Endothelial cell of umbilical vein (primary cell): ENCODE measurements around the gene EHF. TPM values are rescaled to one million over a fixed set of nuclear protein-coding genes. Genes with fewer than 3 reads are reported as not detected.

Source experiments
- BruUV-seq: library from RNA; stranded (reverse); fragments of 400-500 nt; replicated peaks from 2 replicates; lab custom pipeline; 2021; lab: Mats Ljungman, UMichigan
- CTCF ChIA-PET: fragments of 300-600, 350-600 bp; sonication (Branson Sonifier 250); formaldehyde crosslinking; loops from one replicate; lab custom pipeline; 2021; ENCODE audit warnings: antibody characterized with exemption, inconsistent platforms; lab: Charles Lee
- POLR2A ChIA-PET: fragments of 300-600, 350-600 bp; sonication (Branson Sonifier 250); formaldehyde crosslinking; loops from one replicate; lab custom pipeline; 2021; ENCODE audit warnings: antibody characterized with exemption, inconsistent platforms; lab: Charles Lee
- DNase-seq: peaks from one replicate; pipeline ENCODE4 v3.0.0-alpha.2; 2011; ENCODE audit warnings: low read depth, low spot score
- FAIRE-seq: peaks from 2 replicates; lab custom pipeline; 2011; peaks lifted over from hg19 to GRCh38; lab: Jason Lieb, UNC
- H2AFZ ChIP-seq: 2 replicates; pipeline ENCODE4 v1.6.0; 2012; ENCODE audit warnings: low read depth, low read length, control low read depth, inconsistent platforms
- H3K27ac ChIP-seq: 2 replicates; pipeline ENCODE4 v1.5.1; 2011; ENCODE audit warnings: low read depth, mild to moderate bottlenecking, control low read depth, low read length, moderate library complexity; ENCODE audit not compliant: insufficient read depth
- H3K27me3 ChIP-seq, 2 experiments: 2 replicates each; pipeline versions ENCODE4 v1.6.0 to v1.6.1; 2011; ENCODE audit warnings: low read length in 2 of 2, mixed read lengths in 1 of 2; ENCODE audit not compliant: control insufficient read depth in 2 of 2, insufficient read depth in 2 of 2
- H3K36me3 ChIP-seq, 2 experiments: 2 replicates in 1 of 2; 3 replicates in 1 of 2; pipeline ENCODE4 v1.5.1; 2011; ENCODE audit warnings: low read length in 2 of 2, mild to moderate bottlenecking in 1 of 2, moderate library complexity in 1 of 2; ENCODE audit not compliant: control insufficient read depth in 2 of 2, insufficient read depth in 2 of 2; ENCODE audit errors: extremely low read depth in 1 of 2
- H3K4me1 ChIP-seq: 3 replicates; pipeline ENCODE4 v1.5.1; 2011; ENCODE audit warnings: mild to moderate bottlenecking, low read length; ENCODE audit not compliant: control insufficient read depth, insufficient read depth; ENCODE audit errors: extremely low read depth
- H3K4me2 ChIP-seq: 2 replicates; pipeline ENCODE4 v1.6.1; 2011; ENCODE audit warnings: low read length, control low read depth, mixed read lengths; ENCODE audit not compliant: insufficient read depth
- H3K4me3 ChIP-seq, 3 experiments: fragments of 200-600 bp in 1 of 3; sonication (generic), shearing (Covaris generic) in 1 of 3; replicated peaks in 1 of 3; 2 replicates each; pipeline ENCODE4 v1.5.1; 2011 to 2016; ENCODE audit warnings: control low read depth in 3 of 3, low read length in 3 of 3, mild to moderate bottlenecking in 2 of 3, inconsistent platforms in 1 of 3, low read depth in 1 of 3, moderate library complexity in 1 of 3; ENCODE audit not compliant: insufficient read depth in 1 of 3
- H3K79me2 ChIP-seq: 2 replicates; pipeline ENCODE4 v1.6.0; 2012; ENCODE audit warnings: low read length, inconsistent platforms; ENCODE audit not compliant: control insufficient read depth, insufficient read depth
- H3K9ac ChIP-seq: replicated peaks from 2 replicates; pipeline ENCODE3; 2011; ENCODE audit warnings: low read length, control low read depth; ENCODE audit not compliant: insufficient read depth; ENCODE audit errors: extremely low read depth
- H3K9me1 ChIP-seq: replicated peaks from 3 replicates; pipeline ENCODE4 v1.6.0; 2011; ENCODE audit warnings: mild to moderate bottlenecking, low read length; ENCODE audit not compliant: control insufficient read depth, insufficient read depth; ENCODE audit errors: extremely low read depth
- H3K9me3 ChIP-seq: replicated peaks from 2 replicates; pipeline ENCODE4 v1.5.1; 2012; ENCODE audit warnings: low read length, inconsistent platforms; ENCODE audit not compliant: control insufficient read depth, insufficient read depth
- H4K20me1 ChIP-seq: replicated peaks from 2 replicates; pipeline ENCODE3; 2011; ENCODE audit warnings: mild to moderate bottlenecking, low read length; ENCODE audit not compliant: control insufficient read depth, insufficient read depth; ENCODE audit errors: extremely low read depth
- EZH2 ChIP-seq: IDR thresholded peaks from 2 replicates; pipeline ENCODE4 v1.6.1; 2012; ENCODE audit warnings: borderline replicate concordance, low read depth, mild to moderate bottlenecking, moderate library complexity, low read length, inconsistent platforms; ENCODE audit not compliant: severe bottlenecking
- FOS ChIP-seq: IDR thresholded peaks from 2 replicates; pipeline ENCODE4 v1.6.1; 2011; ENCODE audit warnings: mild to moderate bottlenecking, low read length, moderate library complexity, borderline replicate concordance; ENCODE audit not compliant: insufficient read depth
- GATA2 ChIP-seq: IDR thresholded peaks from 2 replicates; pipeline ENCODE4 v1.7.0; 2011; ENCODE audit warnings: low read depth, mild to moderate bottlenecking, moderate library complexity, mixed read lengths, low read length; ENCODE audit not compliant: insufficient read length, insufficient read depth
- JUN ChIP-seq: IDR thresholded peaks from 2 replicates; pipeline ENCODE4 v1.6.1; 2011; ENCODE audit warnings: borderline replicate concordance, low read depth; ENCODE audit not compliant: insufficient read length, insufficient read depth
- MYC ChIP-seq: IDR thresholded peaks from one replicate; pipeline ENCODE4 v1.6.1; 2011; ENCODE audit warnings: mild to moderate bottlenecking, low read depth, low read length
- POLR2A ChIP-seq: IDR thresholded peaks from 2 replicates; pipeline ENCODE4 v1.6.1; 2012; ENCODE audit warnings: low read depth, mild to moderate bottlenecking, control low read depth, low read length
- POLR2AphosphoS5 ChIP-seq: IDR thresholded peaks from 2 replicates; pipeline ENCODE4 v1.6.1; 2012; ENCODE audit warnings: low read depth, mild to moderate bottlenecking, control low read depth, low read length, moderate library complexity; ENCODE audit not compliant: insufficient read depth
- dilution Hi-C: fragments of 300-500 bp; cut with MboI; formaldehyde crosslinking; loops from one replicate; pipeline ENCODE4 v1.15.0; 2019; ENCODE audit warnings: low sequenced_read_pairs; ENCODE audit not compliant: extremely low pct_ligation_motif_present
- intact Hi-C: fragments of 100-400 bp; cut with micrococcal nuclease; formaldehyde crosslinking; loops from one replicate; pipeline ENCODE4 v1.10.0; 2022
- polyA plus RNA-seq, 4 experiments: library from polyadenylated mRNA; depleted of rRNA in 3 of 4; stranded (reverse) in 3 of 4; unstranded in 1 of 4; fragments of >200 nt; gene quantifications; 2 replicates each; pipeline versions ENCODE4 v1.2.1 to v1.2.3, GENCODE V29; 2011 to 2012; ENCODE audit warnings: missing spikeins in 1 of 4
- total RNA-seq: library from RNA; stranded (reverse); gene quantifications from 2 replicates; pipeline ENCODE4 v1.2.3, GENCODE V29; 2021
- TF ChIP-seq, protein P1 (sequence below), 2 donors: IDR thresholded peaks; 1 replicate in 1 of 2; 2 replicates in 1 of 2; pipeline ENCODE4 v1.5.1; 2011; ENCODE audit warnings: low read length in 2 of 2, mild to moderate bottlenecking in 2 of 2, moderate library complexity in 2 of 2, control low read depth in 1 of 2, inconsistent platforms in 1 of 2, low read depth in 1 of 2; ENCODE audit not compliant: insufficient read depth in 1 of 2; ENCODE audit errors: extremely low read depth in 1 of 2

Gene EHF
- total and polyA plus RNA-seq, 2 donors (not counting 3 experiments of a cell fraction or from before 2014, with no cell fraction given) = not detected

DNA sequence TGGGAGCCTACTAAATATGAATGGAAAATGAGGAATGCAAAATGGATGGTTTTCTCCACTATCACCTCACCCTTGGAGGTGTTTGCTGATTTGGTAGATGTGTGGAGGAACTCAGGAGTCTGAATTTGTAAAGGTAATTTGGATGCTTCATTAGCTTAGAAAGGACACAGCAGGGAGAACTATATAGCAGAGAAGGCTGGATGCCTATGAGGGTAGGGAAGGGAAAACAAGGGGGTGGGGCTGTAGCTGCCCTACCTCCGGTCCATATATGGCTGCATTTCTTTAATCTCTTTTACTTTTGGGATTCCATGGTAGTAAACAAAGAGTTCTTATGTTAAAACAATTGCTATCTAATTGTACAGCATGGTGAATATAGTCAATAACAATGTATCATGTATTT is 4.8 kb upstream of the EHF start:
- Histone ChIP-seq H3K9me1 (no peaks in the 10 kb centered on the region), H4K20me1 (no peaks in the 10 kb centered on the region), H3K4me2 (no peak overlapping the region), H3K79me2 (no peaks in the 10 kb centered on the region), H3K36me3 (no peaks in the 10 kb centered on the region), H3K27ac (no peak overlapping the region), H3K9me3 (no peaks in the 10 kb centered on the region), H2AFZ (no peak overlapping the region), H3K27me3 (peaks cover 0 to 3% of the 10 kb centered on the region in 2 experiments), H3K4me1 (no peaks in the 10 kb centered on the region), H3K9ac (no peak overlapping the region), H3K4me3 (no peak overlapping the region)
- POLR2A ChIA-PET = no interaction called here
- DNase-seq (no peak), FAIRE-seq (no peak)
- CTCF ChIA-PET = no interaction called here
- no TSS peak for BruUV-seq
- intact Hi-C loops = no loop called here
- dilution Hi-C loops = no loop called here
- no peak for TF ChIP-seq POLR2AphosphoS5
- no peak for TF ChIP-seq JUN
- TF ChIP-seq MYC = no peak
- TF ChIP-seq, protein P1, sequence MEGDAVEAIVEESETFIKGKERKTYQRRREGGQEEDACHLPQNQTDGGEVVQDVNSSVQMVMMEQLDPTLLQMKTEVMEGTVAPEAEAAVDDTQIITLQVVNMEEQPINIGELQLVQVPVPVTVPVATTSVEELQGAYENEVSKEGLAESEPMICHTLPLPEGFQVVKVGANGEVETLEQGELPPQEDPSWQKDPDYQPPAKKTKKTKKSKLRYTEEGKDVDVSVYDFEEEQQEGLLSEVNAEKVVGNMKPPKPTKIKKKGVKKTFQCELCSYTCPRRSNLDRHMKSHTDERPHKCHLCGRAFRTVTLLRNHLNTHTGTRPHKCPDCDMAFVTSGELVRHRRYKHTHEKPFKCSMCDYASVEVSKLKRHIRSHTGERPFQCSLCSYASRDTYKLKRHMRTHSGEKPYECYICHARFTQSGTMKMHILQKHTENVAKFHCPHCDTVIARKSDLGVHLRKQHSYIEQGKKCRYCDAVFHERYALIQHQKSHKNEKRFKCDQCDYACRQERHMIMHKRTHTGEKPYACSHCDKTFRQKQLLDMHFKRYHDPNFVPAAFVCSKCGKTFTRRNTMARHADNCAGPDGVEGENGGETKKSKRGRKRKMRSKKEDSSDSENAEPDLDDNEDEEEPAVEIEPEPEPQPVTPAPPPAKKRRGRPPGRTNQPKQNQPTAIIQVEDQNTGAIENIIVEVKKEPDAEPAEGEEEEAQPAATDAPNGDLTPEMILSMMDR (IDR thresholded peaks at IDR 0.05; ENCODE audit: extremely low read depth in 1 of 2, insufficient read depth in 1 of 2, low read depth in 1 of 2, low read length in 2 of 2) = no peak

DNA sequence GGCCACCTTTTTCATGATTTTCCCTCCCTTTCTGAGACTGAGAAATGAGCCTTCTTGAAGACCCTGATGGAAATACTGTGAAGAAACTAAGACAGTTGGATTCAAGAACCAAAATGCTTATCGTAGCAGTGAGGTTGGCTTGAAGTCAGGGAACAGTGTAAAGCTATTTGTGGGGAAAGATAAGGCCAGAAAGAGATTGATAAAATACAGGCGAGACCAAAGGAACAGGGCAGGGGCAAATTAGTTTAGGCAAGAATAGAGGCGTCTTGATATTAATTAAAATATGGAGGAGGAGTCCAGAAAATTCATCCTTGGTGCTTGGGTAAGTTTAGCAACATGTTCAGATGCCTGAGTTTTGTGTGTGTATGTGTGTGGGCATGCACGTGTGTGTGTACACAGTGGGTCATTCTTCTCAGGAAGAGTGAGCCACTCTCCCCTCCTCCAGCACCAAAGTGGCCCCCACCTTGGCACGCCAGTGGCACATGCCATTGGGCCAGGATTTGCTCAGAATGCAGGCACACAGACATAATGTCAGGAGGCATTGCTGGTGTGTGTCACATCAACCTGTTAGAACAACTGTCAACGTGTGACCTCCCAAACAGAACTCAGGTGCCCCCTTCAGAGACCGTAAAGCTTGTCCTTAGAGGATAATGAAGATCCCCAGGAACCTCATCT is 3.9 kb upstream of the EHF start:
- Histone ChIP-seq H2AFZ (no peak overlapping the region), H3K27ac (no peak overlapping the region), H3K36me3 (no peaks in the 10 kb centered on the region), H3K4me3 (no peak overlapping the region), H3K4me2 (no peak overlapping the region), H3K9me1 (no peaks in the 10 kb centered on the region), H4K20me1 (no peaks in the 10 kb centered on the region), H3K4me1 (no peaks in the 10 kb centered on the region), H3K9ac (no peak overlapping the region), H3K9me3 (no peaks in the 10 kb centered on the region), H3K79me2 (no peaks in the 10 kb centered on the region), H3K27me3 (peaks cover 0 to 5% of the 10 kb centered on the region in 2 experiments)
- CTCF ChIA-PET = no interaction called here
- no peak for DNase-seq
- BruUV-seq = no TSS peak
- TF ChIP-seq FOS (no peak), POLR2A (no peak), GATA2 (no peak), MYC (no peak), EZH2 (no peak)
- TF ChIP-seq, protein P1 (IDR thresholded peaks at IDR 0.05; ENCODE audit: extremely low read depth in 1 of 2, insufficient read depth in 1 of 2, low read depth in 1 of 2, low read length in 2 of 2) = no peak
- dilution Hi-C loops = no loop called here
- intact Hi-C loops = no loop called here
- no peak for FAIRE-seq
- POLR2A ChIA-PET = no interaction called here
